PC-9 (cell line): Measurements from ENCODE around the gene CCDC85A. TPM values are rescaled to one million over a fixed set of nuclear protein-coding genes. Genes with fewer than 3 reads are reported as not detected.

ENCODE experiments used
- BruUV-seq: library from RNA; stranded (reverse); fragments of 400-500 nt; replicated peaks from 2 replicates; lab custom pipeline; 2021; lab: Mats Ljungman, UMichigan
- CTCF ChIA-PET: fragments of 300-600 bp; sonication (Branson Sonifier 250); formaldehyde crosslinking; loops from one replicate; lab custom pipeline; 2022; ENCODE audit warnings: antibody characterized with exemption; lab: Charles Lee
- POLR2A ChIA-PET: fragments of 300-600 bp; sonication (Branson Sonifier 250); formaldehyde crosslinking; loops from one replicate; lab custom pipeline; 2022; ENCODE audit warnings: antibody characterized with exemption; ENCODE audit not compliant: unreplicated experiment; lab: Charles Lee
- DNase-seq, 2 experiments: peaks; one replicate each; pipeline versions ENCODE4 v3.0.0 to v3.0.0-alpha.2; 2015 to 2022; ENCODE audit warnings: mixed read lengths in 1 of 2
- H2AFZ ChIP-seq: fragments of 200-600 bp; sonication (generic); 2 replicates; pipeline ENCODE4 v1.8.1; 2017; ENCODE audit warnings: antibody characterized with exemption
- H3F3A ChIP-seq: fragments of 200-600 bp; sonication (generic); 2 replicates; pipeline ENCODE4 v1.8.1; 2017; ENCODE audit warnings: antibody characterized with exemption, mild to moderate bottlenecking, low read depth; ENCODE audit not compliant: insufficient read depth
- H3K27ac ChIP-seq: fragments of 200-600 bp; sonication (generic); 2 replicates; pipeline ENCODE4 v1.6.1; 2016; ENCODE audit warnings: mixed run types
- H3K27me3 ChIP-seq: fragments of 200-600 bp; sonication (generic); 2 replicates; pipeline ENCODE4 v1.6.1; 2016; ENCODE audit warnings: low read depth, mixed run types; ENCODE audit not compliant: insufficient read depth
- H3K36me3 ChIP-seq: fragments of 200-600 bp; sonication (generic); 2 replicates; pipeline ENCODE4 v1.6.1; 2016; ENCODE audit warnings: low read depth, mixed run types
- H3K4me1 ChIP-seq: fragments of 200-600 bp; sonication (generic); replicated peaks from 2 replicates; pipeline ENCODE4 v1.6.1; 2016; ENCODE audit warnings: mixed run types; ENCODE audit not compliant: insufficient read depth
- H3K4me2 ChIP-seq: fragments of 200-600 bp; sonication (generic); 2 replicates; pipeline ENCODE4 v1.6.1; 2017; ENCODE audit warnings: mixed run types
- H3K4me3 ChIP-seq: fragments of 200-600 bp; sonication (generic); 2 replicates; pipeline ENCODE4 v1.6.1; 2016; ENCODE audit warnings: mixed run types
- H3K79me2 ChIP-seq: fragments of 200-600 bp; sonication (generic); 2 replicates; pipeline ENCODE4 v1.6.1; 2017; ENCODE audit warnings: low read depth, mixed run types
- H3K9me2 ChIP-seq: fragments of 200-600 bp; sonication (generic); 2 replicates; pipeline ENCODE4 v1.8.1; 2017; ENCODE audit warnings: mild to moderate bottlenecking; ENCODE audit not compliant: insufficient read depth
- H3K9me3 ChIP-seq: fragments of 200-600 bp; sonication (generic); 2 replicates; pipeline ENCODE4 v1.8.1; 2016; ENCODE audit warnings: low read depth; ENCODE audit not compliant: insufficient read depth
- H4K20me1 ChIP-seq: fragments of 200-600 bp; sonication (generic); 2 replicates; pipeline ENCODE4 v1.8.1; 2017; ENCODE audit not compliant: insufficient read depth
- CTCF ChIP-seq: fragments of 200-600 bp; sonication (generic); conservative IDR thresholded peaks from 2 replicates; pipeline ENCODE4 v1.6.1; 2017; ENCODE audit warnings: mixed run types, antibody characterized with exemption, mild to moderate bottlenecking, moderate library complexity
- EZH2 ChIP-seq: fragments of 200-600 bp; sonication (generic); IDR thresholded peaks from 2 replicates; pipeline ENCODE4 v1.8.0; 2017; ENCODE audit warnings: antibody characterized with exemption, low read depth
- intact Hi-C: fragments of 100-400 bp; cut with micrococcal nuclease; formaldehyde crosslinking; loops from one replicate; pipeline ENCODE4 v1.10.0; 2022; ENCODE audit not compliant: unreplicated experiment
- total RNA-seq: library from RNA; stranded (reverse); gene quantifications from 2 replicates; pipeline ENCODE4 v1.2.3, GENCODE V29; 2021

Gene CCDC85A
- total RNA-seq, 1 experiment from 2014 or later: not detected

- TF ChIP-seq CTCF (no peak), EZH2 (no peak)
- DNase-seq: no peak
- ChIA-PET POLR2A (no interaction called here), CTCF (no interaction called here)
- no peak overlapping the region for H3K4me2 ChIP-seq
- no peak overlapping the region for H3K27ac ChIP-seq
- no peaks in the 10 kb centered on the region for H3K36me3 ChIP-seq
- intact Hi-C loops: no loop called here
- H3K79me2 ChIP-seq: no peaks in the 10 kb centered on the region
- BruUV-seq: no TSS peak
- no peaks in the 10 kb centered on the region for H3K4me1 ChIP-seq
- H2AFZ ChIP-seq: no peak overlapping the region
- no peak overlapping the region for H3K4me3 ChIP-seq
- H3K9me3 ChIP-seq: no peaks in the 10 kb centered on the region
- peaks cover 42% of the 10 kb centered on the region for H3K27me3 ChIP-seq
- H3K9me2 ChIP-seq: no peaks in the 10 kb centered on the region
- H4K20me1 ChIP-seq: no peaks in the 10 kb centered on the region
- H3F3A ChIP-seq: no peaks in the 10 kb centered on the region
Measured at GRCh38 chr2:56199492-56199891, 15.7 kb downstream of the CCDC85A start.

- Histone ChIP-seq H4K20me1 (no peaks in the 10 kb centered on the region), H3K4me3 (no peak overlapping the region), H3K9me3 (no peaks in the 10 kb centered on the region), H3K27ac (no peak overlapping the region), H3K27me3 (peaks cover 36% of the 10 kb centered on the region), H3K79me2 (no peaks in the 10 kb centered on the region), H3K4me2 (no peak overlapping the region), H3K9me2 (no peaks in the 10 kb centered on the region), H3K4me1 (no peaks in the 10 kb centered on the region), H2AFZ (no peak overlapping the region), H3K36me3 (no peaks in the 10 kb centered on the region), H3F3A (no peaks in the 10 kb centered on the region)
- TF ChIP-seq CTCF: no peak
- no peak for TF ChIP-seq EZH2
- ChIA-PET POLR2A (no interaction called here), CTCF (no interaction called here)
- DNase-seq: no peak
- intact Hi-C loops: no loop called here
- no TSS peak for BruUV-seq
Measured at GRCh38 chr2:56202381-56203121, 18.8 kb downstream of the CCDC85A start.

- TF ChIP-seq EZH2 (no peak), CTCF (no peak)
- H3K9me3 ChIP-seq: no peaks in the 10 kb centered on the region
- BruUV-seq: no TSS peak
- ChIA-PET POLR2A (no interaction called here), CTCF (no interaction called here)
- H3K36me3 ChIP-seq: no peaks in the 10 kb centered on the region
- H3F3A ChIP-seq: no peaks in the 10 kb centered on the region
- no peaks in the 10 kb centered on the region for H4K20me1 ChIP-seq
- no peak overlapping the region for H3K4me2 ChIP-seq
- H3K27me3 ChIP-seq: peaks cover 16% of the 10 kb centered on the region
- DNase-seq: no peak
- no peak overlapping the region for H2AFZ ChIP-seq
- no peak overlapping the region for H3K4me3 ChIP-seq
- H3K27ac ChIP-seq: no peak overlapping the region
- no peaks in the 10 kb centered on the region for H3K4me1 ChIP-seq
- no peaks in the 10 kb centered on the region for H3K9me2 ChIP-seq
- no peaks in the 10 kb centered on the region for H3K79me2 ChIP-seq
- intact Hi-C loops: no loop called here
Measured at GRCh38 chr2:56204556-56204955, 20.8 kb downstream of the CCDC85A start.
